Endometrium (tissue), 2 donors: ENCODE results near the gene USP43.
"Not testable (repeated sequence)": the region's sequence is repeated elsewhere in the genome, so short reads cannot be mapped to it uniquely, and the experiment has no call there.

Experiments used
- FAIRE-seq: peaks from 2 replicates; lab custom pipeline; 2012; peaks lifted over from hg19 to GRCh38; lab: Jason Lieb, UNC
- donor health status: control.
- donor health status: control.

USP43 gene

DNA sequence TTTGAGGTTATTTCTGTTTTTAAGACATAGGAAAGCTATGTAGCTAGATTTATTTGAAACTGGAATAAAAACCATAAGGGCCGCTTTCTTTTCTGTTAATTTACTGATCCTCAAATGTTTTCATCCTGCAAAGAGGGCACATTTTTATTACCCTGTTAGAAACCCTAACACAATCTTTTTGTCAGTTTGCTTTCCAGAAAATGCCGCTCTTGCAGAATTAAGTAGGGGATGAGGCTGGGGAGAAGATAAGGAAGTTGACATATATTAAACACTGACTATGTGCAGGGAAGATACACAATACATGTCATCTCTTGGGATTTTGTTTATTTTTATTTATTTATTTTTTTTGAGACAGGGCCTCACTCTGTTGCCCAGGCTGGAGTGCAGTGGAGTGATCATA is 15.7 kb downstream of the USP43 start:
- no peak for FAIRE-seq

DNA sequence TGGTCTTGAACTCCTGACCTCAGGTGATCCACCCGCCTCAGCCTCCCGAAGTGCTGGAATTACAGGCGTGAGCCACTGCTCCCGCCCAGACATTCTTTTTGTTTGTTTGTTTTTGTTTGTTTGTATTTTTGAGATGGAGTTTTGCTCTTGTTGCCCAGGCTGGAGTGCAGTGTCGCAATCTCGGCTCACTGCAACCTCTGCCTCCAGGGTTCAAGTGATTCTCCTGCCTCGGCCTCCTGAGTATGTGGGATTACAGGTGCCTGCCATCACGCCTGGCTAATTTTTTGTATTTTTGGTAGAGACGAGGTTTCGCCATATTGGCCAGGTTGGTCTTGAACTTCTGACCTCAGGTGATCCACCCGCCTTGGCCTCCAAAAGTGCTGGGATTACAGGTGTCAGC is 18.2 kb downstream of the USP43 start:
- FAIRE-seq, result not testable (repeated sequence)

DNA sequence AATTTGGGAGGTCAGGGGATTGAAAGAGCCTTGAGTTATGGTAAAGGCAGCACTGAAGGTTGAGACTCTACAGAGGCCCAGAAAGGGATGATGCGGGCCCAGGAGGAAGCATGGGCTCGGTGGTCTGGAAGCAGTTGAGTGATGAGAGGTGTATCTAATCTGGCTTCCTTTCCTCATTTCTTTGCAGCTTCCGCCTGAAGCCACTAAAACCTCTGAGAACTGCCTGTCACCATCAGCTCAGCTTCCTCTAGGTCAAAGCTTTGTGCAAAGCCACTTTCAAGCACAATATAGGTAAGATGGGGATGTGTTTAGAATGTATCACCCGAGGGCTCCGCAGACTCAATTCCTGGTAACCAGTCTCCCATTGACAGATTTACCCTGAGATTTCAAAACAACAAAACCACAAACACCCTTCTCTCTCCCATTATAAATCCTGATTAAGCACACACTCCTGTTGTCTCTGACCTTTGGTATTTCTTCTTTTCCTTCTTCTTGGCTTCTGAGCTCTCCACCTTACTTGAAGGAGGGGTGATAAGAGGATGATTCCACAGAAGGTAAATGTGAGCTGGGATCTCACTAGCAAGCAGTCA is 21.2 kb downstream of the USP43 start:
- no peak for FAIRE-seq

DNA sequence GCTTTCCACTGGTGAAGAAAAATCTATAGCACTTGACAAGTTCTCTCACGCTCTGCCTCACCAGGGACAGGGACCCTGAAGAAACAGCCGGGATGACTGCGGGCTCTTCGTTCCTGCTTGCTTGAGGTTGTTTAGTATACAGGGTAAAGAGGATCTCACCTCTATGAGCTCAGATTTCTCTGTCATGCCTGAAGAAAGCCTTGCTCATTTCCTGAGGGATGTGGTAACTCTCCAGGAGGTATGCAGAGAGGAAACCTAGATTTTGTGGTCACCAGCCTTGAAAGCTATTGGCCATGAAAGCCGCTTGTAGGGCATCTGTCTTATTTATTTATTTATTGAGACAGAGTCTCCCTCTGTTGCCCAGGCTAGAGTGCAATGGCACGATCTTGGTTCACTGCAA is 23.2 kb downstream of the USP43 start:
- no peak for FAIRE-seq

DNA sequence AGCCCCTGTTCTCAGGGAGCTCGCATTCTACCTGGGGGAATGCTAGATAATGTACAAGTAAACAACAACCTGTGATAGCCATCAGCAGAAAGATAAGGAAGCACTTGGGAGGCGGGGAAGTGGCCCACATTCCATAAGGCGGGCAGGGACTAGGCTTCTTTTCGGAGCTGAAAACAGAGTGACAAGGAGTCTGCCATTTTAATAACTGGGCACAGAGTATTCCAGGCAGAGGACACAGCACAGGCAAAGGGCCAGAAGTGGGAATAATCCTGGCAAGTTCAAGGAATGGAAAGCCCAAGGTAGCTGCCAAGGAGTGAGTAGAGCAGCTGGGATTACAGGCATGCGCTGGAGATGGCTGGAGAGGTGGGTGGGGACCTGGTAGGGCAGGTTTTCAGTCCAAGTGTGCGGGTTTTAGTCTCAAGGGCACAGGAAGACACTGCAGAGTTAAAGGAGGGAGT is 24.3 kb downstream of the USP43 start:
- FAIRE-seq, result no peak

DNA sequence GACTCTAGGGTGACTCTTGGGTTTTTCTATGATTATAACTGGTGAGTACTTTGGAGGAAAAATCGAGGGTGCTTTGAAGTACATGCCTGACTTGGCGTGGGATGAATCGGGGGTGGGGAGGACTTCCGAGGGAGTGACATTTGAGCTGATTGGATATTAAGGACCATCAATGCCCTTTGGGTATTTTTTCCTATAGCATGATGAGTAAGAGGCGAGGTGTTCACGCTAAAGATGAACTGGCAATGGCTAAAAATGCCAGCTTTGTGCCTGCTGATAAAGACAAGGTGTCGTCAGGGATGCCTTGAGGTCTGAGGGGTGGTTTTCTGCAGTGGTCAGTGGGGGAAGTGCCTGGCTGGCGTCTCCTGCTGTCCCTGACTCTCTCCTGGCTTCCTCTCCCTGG is 25.3 kb downstream of the USP43 start:
- no peak for FAIRE-seq

DNA sequence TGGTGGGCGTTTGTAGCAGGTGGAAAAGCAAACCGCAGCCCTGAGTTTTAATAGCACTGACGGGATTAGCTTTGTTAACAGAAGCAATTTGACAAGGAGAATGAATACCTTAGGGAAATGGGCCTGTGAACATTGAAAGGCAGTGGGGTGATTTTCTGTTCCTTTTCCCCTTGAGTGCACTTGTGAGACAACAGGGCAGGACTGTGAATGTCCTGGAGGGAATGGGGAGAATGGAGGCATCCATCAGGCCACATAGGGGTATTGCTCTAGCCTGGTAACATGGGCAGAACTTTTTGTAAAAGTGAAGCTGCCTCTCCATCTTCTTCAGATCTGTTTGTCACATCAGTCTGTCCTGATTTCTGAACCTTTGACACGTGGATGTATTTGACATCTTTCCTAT is 26.2 kb downstream of the USP43 start:
- FAIRE-seq, result no peak

DNA sequence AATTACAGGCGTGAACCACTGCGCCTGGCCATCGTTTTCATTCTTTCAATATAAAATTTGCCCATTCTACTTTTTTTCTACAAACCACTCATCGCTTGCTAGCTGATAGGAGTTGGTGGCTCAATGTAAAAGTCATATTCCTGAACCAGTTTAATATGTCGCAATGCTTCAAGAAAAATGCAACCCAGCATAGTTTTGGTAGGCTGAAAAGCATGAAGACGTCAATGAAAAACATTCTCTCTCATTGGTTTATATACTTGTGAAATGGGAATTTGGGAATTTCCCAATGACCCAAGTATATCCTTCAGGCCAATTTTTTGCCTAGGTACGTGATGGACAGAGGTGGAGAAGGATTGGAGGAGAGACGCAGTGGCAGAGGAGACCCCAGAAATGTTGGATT is 26.9 kb downstream of the USP43 start:
- no peak for FAIRE-seq

DNA sequence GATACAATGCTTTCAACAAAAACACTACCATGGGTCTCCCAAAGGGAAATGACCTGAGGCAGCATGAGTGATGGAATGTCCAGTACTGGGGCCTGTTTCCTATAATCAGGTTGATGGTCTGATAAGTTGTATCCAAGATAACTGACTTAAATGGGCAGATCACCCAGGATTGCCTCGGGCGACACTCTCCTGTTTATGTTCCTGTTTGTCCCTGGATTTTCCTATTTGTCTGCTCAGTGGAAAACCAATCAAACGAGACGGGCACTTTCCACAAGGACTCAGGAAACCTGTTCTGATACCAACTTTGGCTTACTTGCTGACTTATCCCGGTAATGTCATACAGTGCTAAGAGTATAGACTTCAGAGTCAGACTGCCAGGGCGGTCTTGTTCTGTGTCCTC is 27.4 kb downstream of the USP43 start:
- no peak for FAIRE-seq

DNA sequence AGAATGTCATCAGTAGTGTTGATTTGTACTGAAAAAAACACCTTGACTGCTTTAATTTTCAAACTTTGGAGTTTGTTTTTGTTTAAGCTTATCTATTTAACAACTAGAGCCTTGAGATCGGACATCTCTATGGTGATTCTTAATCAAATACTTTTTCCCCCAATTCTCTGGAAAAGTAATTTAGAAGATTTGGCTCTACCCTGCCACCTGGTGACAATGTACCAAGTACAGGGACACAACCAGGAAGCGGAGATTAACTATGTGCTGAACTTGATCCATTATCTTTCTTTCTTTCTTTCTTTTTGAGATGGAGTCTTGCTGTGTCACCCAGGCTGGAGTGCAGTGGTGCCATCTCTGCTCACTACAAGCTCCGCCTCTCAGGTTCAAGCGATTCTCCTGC is 30.8 kb downstream of the USP43 start:
- no peak for FAIRE-seq

DNA sequence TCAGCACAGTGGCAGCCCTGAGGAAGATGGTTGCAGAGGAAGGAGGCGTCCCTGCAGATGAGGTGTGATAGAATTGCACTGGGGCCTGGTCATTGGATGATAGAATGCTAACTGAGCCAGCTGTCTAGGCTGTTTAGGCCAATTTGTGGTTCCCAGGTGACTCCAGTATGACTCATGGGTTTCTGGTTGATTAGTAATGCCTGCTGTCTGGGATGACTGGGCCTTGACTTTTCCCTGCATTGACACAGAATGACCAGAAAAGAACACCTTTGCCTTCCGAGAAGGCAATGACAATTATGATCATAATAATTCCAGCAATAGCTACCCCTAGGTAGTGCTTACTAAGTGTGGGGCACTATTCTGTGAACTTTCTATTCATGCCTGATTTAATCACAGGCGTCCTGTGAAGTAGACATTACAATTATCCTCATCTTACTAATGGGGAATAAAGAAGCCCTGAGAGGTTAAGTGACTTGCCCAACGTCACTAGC is 31.5 kb downstream of the USP43 start:
- no peak for FAIRE-seq

DNA sequence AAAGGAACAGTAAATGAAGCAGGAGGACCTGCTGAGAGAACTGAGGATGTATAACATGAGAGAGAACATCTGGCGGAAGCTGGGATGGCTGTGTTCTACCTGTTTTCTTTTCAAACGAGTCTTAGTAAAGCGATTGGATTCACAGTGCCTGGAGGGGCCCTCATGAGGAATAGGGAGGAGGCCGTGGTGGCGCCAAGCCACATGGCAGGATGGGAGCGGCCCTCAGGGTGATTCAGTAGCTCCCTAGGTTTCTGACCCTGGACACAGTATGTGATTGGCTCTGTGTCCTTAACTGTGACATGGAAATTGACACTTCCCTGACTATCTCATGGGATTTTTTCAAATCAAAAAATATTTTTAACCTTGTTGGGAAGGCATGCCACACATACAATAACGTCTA is 32.1 kb downstream of the USP43 start:
- no peak for FAIRE-seq

DNA sequence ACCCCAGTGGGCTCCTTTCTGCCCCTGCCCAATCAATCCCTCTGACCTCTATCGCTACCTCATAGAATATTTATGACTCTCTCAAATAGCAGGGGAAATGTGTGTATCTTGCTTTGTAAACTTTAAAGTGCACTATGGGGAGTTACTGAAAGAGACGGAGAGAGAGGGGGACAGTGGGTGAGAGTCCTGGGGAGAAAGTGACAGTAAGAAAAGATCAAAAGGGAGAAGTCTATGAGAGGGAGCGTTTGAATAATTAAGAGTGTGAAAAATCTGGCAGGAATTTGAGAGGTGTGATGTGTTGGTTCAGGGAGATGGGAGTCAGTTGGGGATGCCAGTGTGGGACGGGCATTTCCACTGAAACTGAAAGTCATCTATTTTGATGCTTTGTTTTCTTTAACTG is 32.6 kb downstream of the USP43 start:
- no peak for FAIRE-seq

DNA sequence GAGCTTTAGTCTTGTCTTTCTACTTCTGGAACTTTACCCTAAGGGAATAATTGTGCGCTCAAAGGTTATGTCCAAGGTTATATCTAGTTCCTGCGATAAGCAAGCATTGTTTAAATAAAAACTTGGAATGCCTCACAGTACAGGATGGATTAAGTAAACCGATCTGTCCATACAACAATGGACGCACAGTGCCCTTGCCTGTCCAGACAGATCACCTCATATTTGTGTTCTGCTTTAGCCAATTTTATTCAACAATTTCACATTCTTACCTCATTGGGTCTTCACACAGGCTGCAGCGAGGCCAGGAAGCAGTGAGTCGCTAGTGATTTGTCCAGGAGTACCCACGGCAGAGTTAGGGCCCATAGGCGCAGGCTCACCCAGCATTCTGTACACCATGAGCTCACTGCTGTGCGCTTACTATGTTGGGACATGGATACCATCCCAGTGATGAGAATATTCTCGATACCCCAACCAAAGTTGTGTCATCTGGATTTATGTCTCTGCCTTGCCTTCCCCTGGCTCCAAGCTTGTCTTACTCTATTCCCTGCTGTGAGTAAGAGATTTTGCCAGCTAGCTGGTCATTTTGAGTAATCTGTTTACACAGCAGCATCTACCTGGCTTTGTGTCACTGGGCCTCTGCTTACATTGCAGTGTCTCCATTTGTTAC is 39.8 kb downstream of the USP43 start:
- no peak for FAIRE-seq

DNA sequence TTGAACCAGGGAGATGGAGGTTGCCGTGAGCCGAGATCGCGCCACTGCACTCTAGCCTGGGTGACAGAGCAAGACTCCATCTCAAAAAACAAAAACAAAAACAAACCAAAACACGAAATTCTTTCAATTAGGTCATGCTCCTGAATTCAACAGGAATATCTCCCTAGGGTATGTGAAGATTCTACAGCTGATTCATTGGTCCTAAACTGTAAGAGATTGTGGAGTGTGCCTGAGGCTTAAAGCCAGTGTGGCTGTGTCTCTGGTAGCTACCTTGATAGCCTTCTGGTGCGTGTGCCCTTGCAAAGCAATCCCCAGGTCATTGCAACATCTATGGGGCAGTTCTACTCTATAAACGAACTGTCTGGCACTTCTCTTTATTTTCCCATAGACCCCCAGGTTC is 48.4 kb downstream of the USP43 start:
- no peak for FAIRE-seq

DNA sequence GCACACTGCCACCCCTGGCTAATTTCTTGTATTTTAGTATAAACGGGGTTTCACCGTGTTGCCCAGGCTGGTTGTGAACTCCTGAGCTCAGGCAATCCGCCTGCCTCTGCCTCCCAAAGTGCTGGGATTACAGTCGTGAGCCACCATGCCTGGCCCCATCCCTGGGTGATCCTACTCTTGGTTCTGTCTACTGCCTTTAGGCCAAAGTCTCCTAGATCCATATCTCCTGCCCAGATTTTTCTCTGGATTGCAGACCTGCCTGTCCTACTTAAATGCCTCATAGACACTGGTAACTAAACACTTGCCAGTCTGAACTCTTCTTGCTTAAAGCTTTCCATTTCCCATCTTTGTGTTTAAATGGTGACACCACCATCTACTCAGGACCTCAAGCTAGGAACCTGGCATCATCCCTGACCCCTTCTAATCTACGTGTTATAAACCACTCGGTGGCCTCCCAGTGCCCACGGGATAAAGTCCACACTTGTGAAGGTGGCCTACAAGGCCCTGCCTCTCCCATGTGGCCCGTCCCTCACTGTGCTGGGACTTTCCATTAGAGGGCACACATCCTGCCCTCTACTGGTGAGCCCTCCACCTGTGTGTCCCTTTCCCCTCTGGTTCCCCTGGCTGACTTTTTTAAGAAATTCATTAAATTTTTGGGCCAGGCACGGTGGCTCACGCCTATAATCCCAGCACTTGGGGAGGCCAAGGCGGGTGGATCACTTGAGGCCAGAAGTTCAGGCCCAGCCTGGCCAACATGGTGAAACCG is 51.1 kb downstream of the USP43 start:
- FAIRE-seq, result no peak

DNA sequence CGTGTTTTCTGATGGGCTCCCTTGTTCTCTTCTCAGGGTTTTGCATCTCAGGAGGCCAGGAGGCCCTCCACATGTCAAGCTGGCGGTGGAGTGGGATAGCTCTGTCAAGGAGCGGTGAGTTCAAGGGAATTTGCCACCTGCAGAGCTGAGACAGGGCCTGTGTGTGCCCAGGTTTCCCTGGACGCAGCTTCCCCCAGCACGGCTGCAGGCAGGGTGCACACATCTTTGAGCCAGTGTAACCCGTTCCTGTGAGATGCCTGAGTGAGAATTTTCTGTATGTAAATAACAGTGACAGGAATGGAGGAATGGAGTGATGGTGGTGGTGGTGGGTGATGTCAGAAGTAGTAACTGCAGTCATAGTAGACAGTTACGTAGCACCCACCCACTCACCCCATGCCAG is 54.8 kb downstream of the USP43 start:
- FAIRE-seq, result no peak

DNA sequence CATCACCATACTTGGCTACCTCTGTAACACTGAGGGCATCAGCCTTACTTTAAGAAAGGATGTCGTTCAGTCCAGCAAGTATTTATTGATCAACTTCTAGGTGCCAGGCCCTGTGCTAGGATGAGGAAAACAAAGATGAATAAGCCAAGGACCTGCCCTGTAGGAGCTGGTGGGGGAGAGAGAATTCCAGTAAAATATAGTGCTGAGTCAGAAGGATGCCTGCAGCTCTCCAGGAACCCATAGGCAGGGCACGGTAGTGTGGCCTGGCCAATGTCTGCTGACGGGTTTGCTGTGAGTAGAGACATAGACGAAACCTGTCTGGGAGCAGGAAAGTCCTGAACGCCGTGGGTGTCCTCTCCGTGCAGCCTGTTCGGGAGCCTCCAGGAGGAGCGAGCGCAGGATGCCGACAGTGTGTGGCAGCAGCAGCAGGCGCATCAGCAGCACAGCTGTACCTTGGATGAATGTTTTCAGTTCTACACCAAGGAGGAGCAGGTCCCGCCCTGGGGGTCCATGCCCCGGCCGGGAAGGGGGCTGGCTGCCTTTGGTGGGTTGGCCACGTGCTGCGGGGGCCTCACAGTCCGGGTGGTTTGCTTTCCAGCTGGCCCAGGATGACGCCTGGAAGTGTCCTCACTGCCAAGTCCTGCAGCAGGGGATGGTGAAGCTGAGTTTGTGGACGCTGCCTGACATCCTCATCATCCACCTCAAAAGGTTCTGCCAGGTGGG is 55.6 kb downstream of the USP43 start:
- no peak for FAIRE-seq

DNA sequence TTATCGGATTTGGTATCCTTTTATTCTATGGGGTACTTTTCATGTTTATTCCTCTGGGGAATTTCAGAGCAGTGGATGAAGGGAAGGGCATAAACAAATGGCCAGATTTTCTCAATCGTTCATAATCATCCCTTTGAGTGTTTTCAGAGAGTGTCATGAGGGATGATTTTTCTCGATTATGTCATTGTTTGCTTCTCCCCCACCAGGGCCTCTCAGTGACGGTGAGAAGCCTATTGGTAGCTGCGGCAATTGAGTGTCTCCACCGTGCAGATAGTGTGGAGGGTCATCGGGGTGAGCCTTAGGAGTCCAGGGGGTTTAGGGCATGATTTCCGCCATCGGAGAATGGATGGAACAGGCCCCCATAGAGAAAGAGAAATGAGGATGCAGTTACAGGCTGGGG is 57.2 kb downstream of the USP43 start:
- FAIRE-seq, result no peak

DNA sequence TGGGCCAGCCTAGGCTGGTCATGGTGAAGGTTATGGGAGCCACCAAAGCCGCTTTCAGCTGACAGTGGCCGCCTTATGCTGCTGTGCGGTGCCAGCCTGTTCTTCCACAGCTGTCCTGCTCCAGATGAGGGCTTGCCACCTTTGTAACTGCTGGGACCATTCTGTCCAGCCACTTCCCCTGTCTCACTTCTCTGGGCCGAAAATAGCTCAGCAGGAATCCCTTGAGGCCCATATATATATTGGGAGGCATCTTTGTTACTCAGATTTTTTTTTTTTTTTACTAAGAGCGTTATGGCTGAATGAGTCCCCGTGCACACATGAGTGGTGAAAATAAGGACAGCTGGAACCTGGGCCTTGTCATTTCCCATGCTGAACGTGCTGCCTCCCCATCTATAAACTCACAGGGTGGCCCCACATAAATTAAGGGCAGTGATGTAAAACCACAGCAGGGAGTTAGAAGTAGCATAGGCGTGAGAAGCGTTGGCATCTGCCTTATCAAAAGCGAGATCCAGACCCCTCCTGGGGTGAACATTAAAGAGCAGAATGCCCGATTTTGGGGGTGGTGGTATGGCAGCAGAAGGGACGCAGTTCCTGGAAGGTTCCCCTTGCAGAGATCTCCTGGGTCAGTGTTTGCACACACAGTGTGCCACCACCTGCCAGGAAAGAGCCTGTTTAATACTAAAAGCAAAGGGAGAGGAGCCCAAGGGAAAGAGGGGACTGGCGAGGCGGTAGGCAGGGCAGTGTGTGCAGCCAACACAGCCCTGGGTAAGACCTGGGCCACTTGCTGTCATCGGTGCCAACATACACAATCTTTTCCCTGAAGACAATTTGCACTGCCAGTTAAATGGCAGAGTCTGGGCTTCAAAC is 57.8 kb downstream of the USP43 start:
- no peak for FAIRE-seq

DNA sequence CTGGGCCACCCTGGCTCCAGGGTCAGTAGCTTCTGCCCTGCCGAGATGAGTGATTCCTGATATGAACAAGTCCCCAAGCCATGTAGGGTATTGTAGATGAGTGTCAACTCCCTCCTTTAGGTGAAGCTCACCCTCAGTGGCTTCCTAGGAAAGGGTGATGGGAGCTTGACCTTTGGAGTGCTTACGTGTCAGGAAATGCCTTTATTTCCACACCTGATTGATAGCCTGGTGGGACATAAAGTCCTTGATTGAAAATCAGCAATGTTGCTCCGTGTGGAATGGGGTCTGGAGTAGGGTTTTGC is 58.4 kb downstream of the USP43 start:
- no peak for FAIRE-seq

DNA sequence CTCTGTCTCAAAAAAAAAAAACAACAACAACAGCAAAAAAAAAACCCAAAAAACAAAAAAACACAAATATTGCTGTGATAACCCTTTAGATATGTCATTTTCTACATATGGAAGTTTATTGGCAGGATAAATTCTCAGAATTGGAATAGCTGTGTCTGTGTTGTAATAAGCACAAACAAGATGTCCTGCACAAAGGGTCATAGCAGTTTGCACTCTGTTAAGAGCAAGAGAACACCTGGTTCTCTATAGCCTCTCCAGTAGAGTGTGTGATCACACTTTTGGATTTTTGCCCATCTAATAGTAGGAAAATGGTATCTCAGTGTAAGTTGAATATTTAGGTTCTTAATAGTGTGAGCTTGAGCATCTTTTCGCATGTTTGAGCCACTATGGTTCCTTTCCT is 60.4 kb downstream of the USP43 start:
- no peak for FAIRE-seq
